Measurements from ENCODE around the gene HRH3. TPM values are rescaled to one million over a fixed set of nuclear protein-coding genes. Genes with fewer than 3 reads are reported as not detected.

The HRH3 gene
- total RNA-seq, 5 donors from 2014 or later (not counting 1 experiment from before 2014, with no cell fraction given), result not detected

GRCh38 chr20:62170536-62170935 lies 49.5 kb downstream of the HRH3 start:
- Histone ChIP-seq H3K36me3 (ENCODE audit: control insufficient read depth in 2 of 2, extremely low read depth in 1 of 2, insufficient read depth in 1 of 2, low read length in 1 of 2) (peaks cover 10 to 17% of the 10 kb centered on the region in 2 donors), H3K4me3 (ENCODE audit: control insufficient read depth in 1 of 2, extremely low read depth in 1 of 2, low read length in 1 of 2) (no peak overlapping the region), H3K9me3 (no peaks in the 10 kb centered on the region), H3K4me1 (ENCODE audit: control insufficient read depth in 1 of 2, extremely low read depth in 1 of 2, insufficient read depth in 2 of 2, low read length in 2 of 2) (no peaks in the 10 kb centered on the region), H3K27ac (ENCODE audit: low read length) (no peak overlapping the region), H3K27me3 (replicated peaks in 1 of 2; ENCODE audit: control insufficient read depth in 2 of 2, extremely low read depth in 1 of 2, insufficient read depth in 2 of 2, low read length in 1 of 2) (no peaks in the 10 kb centered on the region)
- Mint-ChIP-seq H3K9me3 (no peaks in the 10 kb centered on the region), H3K27ac (no peak overlapping the region), H3K4me1 (no peaks in the 10 kb centered on the region), H3K4me3 (no peak overlapping the region), H3K27me3 (no peaks in the 10 kb centered on the region), H3K36me3 (peaks cover 28% of the 10 kb centered on the region)
- no peak for ATAC-seq (replicated peaks in 1 of 4)
- 97% methylated on average over 6 of the region's 9 CpGs for WGBS (ENCODE audit: insufficient coverage)
- POLR2A ChIA-PET, result no interaction called here
- no peak for DNase-seq
- CTCF ChIA-PET, result no interaction called here

GRCh38 chr20:62168890-62169435 lies 51.1 kb downstream of the HRH3 start:
- Histone ChIP-seq H3K36me3 (ENCODE audit: control insufficient read depth in 2 of 2, extremely low read depth in 1 of 2, insufficient read depth in 1 of 2, low read length in 1 of 2) (peaks cover 20 to 31% of the 10 kb centered on the region in 2 donors), H3K9me3 (no peaks in the 10 kb centered on the region), H3K4me3 (ENCODE audit: control insufficient read depth in 1 of 2, extremely low read depth in 1 of 2, low read length in 1 of 2) (no peak overlapping the region), H3K27ac (ENCODE audit: low read length) (no peak overlapping the region), H3K4me1 (ENCODE audit: control insufficient read depth in 1 of 2, extremely low read depth in 1 of 2, insufficient read depth in 2 of 2, low read length in 2 of 2) (no peaks in the 10 kb centered on the region), H3K27me3 (replicated peaks in 1 of 2; ENCODE audit: control insufficient read depth in 2 of 2, extremely low read depth in 1 of 2, insufficient read depth in 2 of 2, low read length in 1 of 2) (no peaks in the 10 kb centered on the region)
- Mint-ChIP-seq H3K36me3 (peaks cover 25% of the 10 kb centered on the region), H3K27me3 (no peaks in the 10 kb centered on the region), H3K9me3 (no peaks in the 10 kb centered on the region), H3K27ac (no peak overlapping the region), H3K4me3 (no peak overlapping the region), H3K4me1 (no peaks in the 10 kb centered on the region)
- ATAC-seq (replicated peaks in 1 of 4), result no peak
- ChIA-PET POLR2A (no interaction called here), CTCF (no interaction called here)
- no peak for DNase-seq
- WGBS (ENCODE audit: insufficient coverage), result 97% methylated on average over 9 of the region's 23 CpGs

GRCh38 chr20:62168061-62168460 lies 52.0 kb downstream of the HRH3 start:
- ChIA-PET CTCF (interaction anchor here in 1 of 2 donors (0.7 kb wide), 1 partner anchor 165 kb away, joined by 11 read pairs; no protein-coding TSS in a partner anchor), POLR2A (interaction anchor here in 1 of 2 donors (0.6 kb wide), 1 partner anchor 40 kb away, joined by 3 read pairs; no protein-coding TSS in a partner anchor)
- no peak for DNase-seq
- H3K9me3 ChIP-seq, result no peaks in the 10 kb centered on the region
- Mint-ChIP-seq H3K4me1 (no peaks in the 10 kb centered on the region), H3K36me3 (peaks cover 27% of the 10 kb centered on the region), H3K9me3 (no peaks in the 10 kb centered on the region), H3K4me3 (no peak overlapping the region), H3K27me3 (no peaks in the 10 kb centered on the region), H3K27ac (no peak overlapping the region)
- H3K27me3 ChIP-seq (replicated peaks in 1 of 2; ENCODE audit: control insufficient read depth in 2 of 2, extremely low read depth in 1 of 2, insufficient read depth in 2 of 2, low read length in 1 of 2), result no peaks in the 10 kb centered on the region
- 100% methylated on average over 1 of the region's 4 CpGs for WGBS (ENCODE audit: insufficient coverage)
- no peak for ATAC-seq (replicated peaks in 1 of 4)
- peaks cover 20 to 34% of the 10 kb centered on the region in 2 donors for H3K36me3 ChIP-seq (ENCODE audit: control insufficient read depth in 2 of 2, extremely low read depth in 1 of 2, insufficient read depth in 1 of 2, low read length in 1 of 2)
- H3K4me3 ChIP-seq (ENCODE audit: control insufficient read depth in 1 of 2, extremely low read depth in 1 of 2, low read length in 1 of 2), result no peak overlapping the region
- H3K4me1 ChIP-seq (ENCODE audit: control insufficient read depth in 1 of 2, extremely low read depth in 1 of 2, insufficient read depth in 2 of 2, low read length in 2 of 2), result no peaks in the 10 kb centered on the region
- no peak overlapping the region for H3K27ac ChIP-seq (ENCODE audit: low read length)

- ATAC-seq (replicated peaks in 1 of 4) (no peak), DNase-seq (no peak)
- H3K4me3 Mint-ChIP-seq, result no peak overlapping the region
- H3K36me3 Mint-ChIP-seq, result peaks cover 27% of the 10 kb centered on the region
- H3K27ac Mint-ChIP-seq, result no peak overlapping the region
- H3K4me1 ChIP-seq (ENCODE audit: control insufficient read depth in 1 of 2, extremely low read depth in 1 of 2, insufficient read depth in 2 of 2, low read length in 2 of 2), result no peaks in the 10 kb centered on the region
- no peak overlapping the region for H3K4me3 ChIP-seq (ENCODE audit: control insufficient read depth in 1 of 2, extremely low read depth in 1 of 2, low read length in 1 of 2)
- CTCF ChIA-PET, result interaction anchor here in 1 of 2 donors (0.7 kb wide), 1 partner anchor 164 kb away, joined by 11 read pairs; no protein-coding TSS in a partner anchor
- H3K9me3 ChIP-seq, result no peaks in the 10 kb centered on the region
- POLR2A ChIA-PET, result interaction anchor here in 1 of 2 donors (0.6 kb wide), 1 partner anchor 39 kb away, joined by 3 read pairs; no protein-coding TSS in a partner anchor
- H3K27me3 Mint-ChIP-seq, result no peaks in the 10 kb centered on the region
- H3K27ac ChIP-seq (ENCODE audit: low read length), result no peak overlapping the region
- no peaks in the 10 kb centered on the region for H3K27me3 ChIP-seq (replicated peaks in 1 of 2; ENCODE audit: control insufficient read depth in 2 of 2, extremely low read depth in 1 of 2, insufficient read depth in 2 of 2, low read length in 1 of 2)
- H3K36me3 ChIP-seq (ENCODE audit: control insufficient read depth in 2 of 2, extremely low read depth in 1 of 2, insufficient read depth in 1 of 2, low read length in 1 of 2), result peaks cover 20 to 38% of the 10 kb centered on the region in 2 donors
- H3K4me1 Mint-ChIP-seq, result no peaks in the 10 kb centered on the region
- WGBS (ENCODE audit: insufficient coverage), result 90% methylated on average over 4 of the region's 6 CpGs
- H3K9me3 Mint-ChIP-seq, result no peaks in the 10 kb centered on the region
Observed at GRCh38 chr20:62167474-62167873, 52.6 kb downstream of the HRH3 start.

GRCh38 chr20:62165762-62166399 lies 54.2 kb downstream of the HRH3 start:
- no peaks in the 10 kb centered on the region for H3K4me1 Mint-ChIP-seq
- peaks cover 25 to 39% of the 10 kb centered on the region in 2 donors for H3K36me3 ChIP-seq (ENCODE audit: control insufficient read depth in 2 of 2, extremely low read depth in 1 of 2, insufficient read depth in 1 of 2, low read length in 1 of 2)
- 96% methylated on average over 19 of the region's 25 CpGs for WGBS (ENCODE audit: insufficient coverage)
- no peaks in the 10 kb centered on the region for H3K9me3 ChIP-seq
- no peak overlapping the region for H3K4me3 ChIP-seq (ENCODE audit: control insufficient read depth in 1 of 2, extremely low read depth in 1 of 2, low read length in 1 of 2)
- DNase-seq (no peak), ATAC-seq (replicated peaks in 1 of 4) (no peak)
- ChIA-PET POLR2A (no interaction called here), CTCF (no interaction called here)
- no peak overlapping the region for H3K27ac ChIP-seq (ENCODE audit: low read length)
- H3K36me3 Mint-ChIP-seq, result peaks cover 24% of the 10 kb centered on the region
- H3K27ac Mint-ChIP-seq, result no peak overlapping the region
- H3K27me3 Mint-ChIP-seq, result no peaks in the 10 kb centered on the region
- no peaks in the 10 kb centered on the region for H3K4me1 ChIP-seq (ENCODE audit: control insufficient read depth in 1 of 2, extremely low read depth in 1 of 2, insufficient read depth in 2 of 2, low read length in 2 of 2)
- H3K4me3 Mint-ChIP-seq, result no peak overlapping the region
- no peaks in the 10 kb centered on the region for H3K9me3 Mint-ChIP-seq
- H3K27me3 ChIP-seq (replicated peaks in 1 of 2; ENCODE audit: control insufficient read depth in 2 of 2, extremely low read depth in 1 of 2, insufficient read depth in 2 of 2, low read length in 1 of 2), result no peaks in the 10 kb centered on the region
